NCI-H2107 treated with DMSO at 0.1 percent for 48 hours (cell line): ENCODE data around the gene MEIS1.
"Not testable (repeated sequence)": the region's sequence is repeated elsewhere in the genome, so short reads cannot be mapped to it uniquely, and the experiment has no call there.

ENCODE experiments used
- DNase-seq: peaks from one replicate; lab custom pipeline; 2025; ENCODE audit not compliant: unreplicated experiment; lab: John Stamatoyannopoulos, UW

The MEIS1 gene

GRCh38 chr2:66434679-66435548 is at the start of gene MEIS1:
Gene MEIS1, plus strand, starts transcription at chr2:66435125. Its CDS starts 732 bp downstream, at chr2:66435857.
- DNase-seq, result peak; percentile 90

GRCh38 chr2:66387016-66387753 is 47.7 kb upstream of the MEIS1 start:
- no peak for DNase-seq

- DNase-seq, result no peak
Measured at GRCh38 chr2:66389651-66390131, 45.2 kb upstream of the MEIS1 start.

GRCh38 chr2:66390152-66390551 is 44.8 kb upstream of the MEIS1 start:
- DNase-seq, result no peak

- no peak for DNase-seq
Measured at GRCh38 chr2:66390811-66391210, 44.1 kb upstream of the MEIS1 start.

GRCh38 chr2:66391240-66391639 is 43.7 kb upstream of the MEIS1 start:
- DNase-seq, result not testable (repeated sequence)

- no peak for DNase-seq
Measured at GRCh38 chr2:66405473-66405872, 29.5 kb upstream of the MEIS1 start.

- no peak for DNase-seq
Measured at GRCh38 chr2:66408905-66409304, 26.0 kb upstream of the MEIS1 start.

GRCh38 chr2:66412874-66413273 is 22.1 kb upstream of the MEIS1 start:
- DNase-seq, result no peak

GRCh38 chr2:66414896-66415295 is 20.0 kb upstream of the MEIS1 start:
- DNase-seq, result no peak

- DNase-seq, result no peak
Measured at GRCh38 chr2:66418381-66418780, 16.5 kb upstream of the MEIS1 start.

- no peak for DNase-seq
Measured at GRCh38 chr2:66421612-66422011, 13.3 kb upstream of the MEIS1 start.

GRCh38 chr2:66423391-66424124 is 11.4 kb upstream of the MEIS1 start:
- no peak for DNase-seq

GRCh38 chr2:66426244-66427111 is 8.4 kb upstream of the MEIS1 start:
- DNase-seq, result no peak

GRCh38 chr2:66427300-66427699 is 7.6 kb upstream of the MEIS1 start:
- no peak for DNase-seq

GRCh38 chr2:66428986-66429612 is 5.8 kb upstream of the MEIS1 start:
- peak; percentile 63 for DNase-seq

GRCh38 chr2:66429693-66430504 is 5.0 kb upstream of the MEIS1 start:
- no peak for DNase-seq

- no peak for DNase-seq
Measured at GRCh38 chr2:66430505-66431273, 4.2 kb upstream of the MEIS1 start.
